Vagina (tissue), 2 donors: ENCODE data around the gene YWHAH.

Experiments
- POLR2A ChIP-seq, 2 donors: fragments of 450-650 bp; IDR thresholded peaks; one replicate each; pipeline ENCODE4 v1.6.1; 2017; ENCODE audit warnings: antibody characterized with exemption in 2 of 2, mild to moderate bottlenecking in 2 of 2, moderate library complexity in 2 of 2
- POLR2AphosphoS5 ChIP-seq, 2 donors: sonication (generic); formaldehyde crosslinking; IDR thresholded peaks; one replicate each; pipeline ENCODE4 v1.9.0; 2017; ENCODE audit warnings: antibody characterized with exemption in 2 of 2, mild to moderate bottlenecking in 2 of 2, low read depth in 1 of 2; ENCODE audit not compliant: insufficient read depth in 1 of 2
- TF ChIP-seq, protein P1 (sequence below), 3 experiments: fragments of 450-650 bp in 2 of 3; fragments of 200-600 bp in 1 of 3; sonication (generic) in 1 of 3; IDR thresholded peaks; one replicate each; pipeline ENCODE4 v1.5.1; 2017 to 2019; ENCODE audit warnings: antibody characterized with exemption in 3 of 3, mild to moderate bottlenecking in 2 of 3, moderate library complexity in 2 of 3

DNA sequence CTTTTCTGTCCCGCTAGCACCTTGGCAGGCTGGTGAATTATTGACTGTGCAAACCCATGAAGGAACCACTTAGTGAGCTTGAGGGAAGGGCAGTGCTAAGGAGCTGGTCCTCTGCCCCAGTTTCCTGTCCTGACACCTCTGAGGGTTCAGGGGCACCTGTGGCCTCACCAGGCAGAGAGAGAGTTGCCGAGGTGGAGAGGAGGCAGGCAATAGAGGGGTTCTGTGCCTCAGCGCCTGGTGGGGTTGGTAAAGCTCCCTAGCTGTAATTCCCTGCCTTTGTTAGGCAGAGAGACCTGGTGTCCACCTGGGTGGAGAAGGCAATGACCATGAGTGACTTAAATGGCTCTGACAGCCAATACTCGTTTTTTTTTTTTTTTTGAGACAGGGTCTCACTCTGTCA, 36.3 kb downstream of the YWHAH start:
- TF ChIP-seq POLR2AphosphoS5 (IDR thresholded peaks at IDR 0.05; ENCODE audit: insufficient read depth in 1 of 2, low read depth in 1 of 2) = no peak
- TF ChIP-seq, protein P1, sequence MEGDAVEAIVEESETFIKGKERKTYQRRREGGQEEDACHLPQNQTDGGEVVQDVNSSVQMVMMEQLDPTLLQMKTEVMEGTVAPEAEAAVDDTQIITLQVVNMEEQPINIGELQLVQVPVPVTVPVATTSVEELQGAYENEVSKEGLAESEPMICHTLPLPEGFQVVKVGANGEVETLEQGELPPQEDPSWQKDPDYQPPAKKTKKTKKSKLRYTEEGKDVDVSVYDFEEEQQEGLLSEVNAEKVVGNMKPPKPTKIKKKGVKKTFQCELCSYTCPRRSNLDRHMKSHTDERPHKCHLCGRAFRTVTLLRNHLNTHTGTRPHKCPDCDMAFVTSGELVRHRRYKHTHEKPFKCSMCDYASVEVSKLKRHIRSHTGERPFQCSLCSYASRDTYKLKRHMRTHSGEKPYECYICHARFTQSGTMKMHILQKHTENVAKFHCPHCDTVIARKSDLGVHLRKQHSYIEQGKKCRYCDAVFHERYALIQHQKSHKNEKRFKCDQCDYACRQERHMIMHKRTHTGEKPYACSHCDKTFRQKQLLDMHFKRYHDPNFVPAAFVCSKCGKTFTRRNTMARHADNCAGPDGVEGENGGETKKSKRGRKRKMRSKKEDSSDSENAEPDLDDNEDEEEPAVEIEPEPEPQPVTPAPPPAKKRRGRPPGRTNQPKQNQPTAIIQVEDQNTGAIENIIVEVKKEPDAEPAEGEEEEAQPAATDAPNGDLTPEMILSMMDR (IDR thresholded peaks at IDR 0.05) = no peak
- no peak for TF ChIP-seq POLR2A (IDR thresholded peaks at IDR 0.05)
